ENCODE measurements around the gene KRTAP3-1.
"Not testable (repeated sequence)": the region's sequence is repeated elsewhere in the genome, so short reads cannot be mapped to it uniquely, and the experiment has no call there.

KRTAP3-1 gene

DNA sequence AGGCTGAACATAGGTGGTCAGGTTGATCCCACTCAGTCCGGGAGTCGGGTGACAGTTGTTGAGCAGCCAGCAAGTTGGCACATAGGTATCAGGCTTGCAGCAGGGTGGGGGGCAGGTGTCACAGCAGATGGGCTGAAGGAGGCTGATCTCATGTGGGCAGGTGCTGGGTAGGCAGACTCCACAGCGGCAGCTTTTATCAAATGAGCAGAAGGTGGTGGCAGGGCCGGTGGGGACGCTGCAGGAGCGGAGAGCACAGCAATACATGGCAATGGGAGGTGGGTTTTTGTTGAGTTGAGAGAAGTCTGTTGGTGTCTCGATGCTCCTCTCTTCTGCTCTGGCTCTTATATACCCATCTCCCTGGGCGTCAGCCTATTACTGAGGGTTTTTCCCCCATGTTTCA is at the start of gene KRTAP3-1:
KRTAP3-1 (minus strand) TSS at position 318 of the 400 bp plus-strand sequence; CDS start at position 264, 54 bp downstream.
- DNase-seq = no peak

DNA sequence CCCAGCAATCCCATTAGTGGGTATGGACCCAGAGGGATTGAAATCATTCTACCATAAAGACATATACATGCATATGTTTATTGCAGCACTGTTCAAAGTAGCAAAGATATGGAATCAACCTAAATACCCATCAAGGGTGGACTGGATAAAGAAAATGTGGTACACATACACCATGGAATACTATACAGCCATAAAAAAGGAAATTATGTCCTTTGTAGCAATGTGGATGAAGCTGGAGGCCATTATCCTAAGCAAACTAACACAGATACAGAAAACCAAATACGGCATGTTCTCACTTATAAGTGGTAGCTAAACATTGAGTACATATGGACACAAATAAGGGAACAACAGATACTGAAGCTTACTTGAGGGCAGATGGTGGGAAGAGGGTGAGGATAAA is 48.6 kb upstream of the KRTAP3-1 start:
- no peak for DNase-seq

DNA sequence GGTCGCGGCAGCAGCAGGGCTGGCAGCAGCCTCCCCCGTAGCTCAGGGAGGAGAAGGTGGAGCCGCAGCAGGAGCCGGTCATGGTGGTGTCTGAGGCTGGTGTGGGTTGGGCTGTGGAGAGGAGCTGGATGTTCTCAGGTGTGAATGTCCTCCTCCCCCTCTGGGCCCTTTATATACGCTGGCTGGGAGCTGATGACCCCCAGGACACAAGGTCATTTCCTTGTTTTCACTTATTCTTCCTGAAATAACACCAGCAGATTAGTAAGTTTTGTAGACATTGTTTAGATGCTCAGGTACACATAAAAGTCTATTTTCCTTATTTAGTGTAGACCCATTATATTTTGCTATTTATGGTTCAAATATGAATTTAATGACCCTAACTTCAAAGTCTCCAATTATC is 46.2 kb upstream of the KRTAP3-1 start, which contains the start of gene KRTAP2-2:
KRTAP2-2 (minus strand) TSS at position 101 of the 400 bp plus-strand sequence; CDS start at position 82, 19 bp downstream.
- not testable (repeated sequence) for DNase-seq

DNA sequence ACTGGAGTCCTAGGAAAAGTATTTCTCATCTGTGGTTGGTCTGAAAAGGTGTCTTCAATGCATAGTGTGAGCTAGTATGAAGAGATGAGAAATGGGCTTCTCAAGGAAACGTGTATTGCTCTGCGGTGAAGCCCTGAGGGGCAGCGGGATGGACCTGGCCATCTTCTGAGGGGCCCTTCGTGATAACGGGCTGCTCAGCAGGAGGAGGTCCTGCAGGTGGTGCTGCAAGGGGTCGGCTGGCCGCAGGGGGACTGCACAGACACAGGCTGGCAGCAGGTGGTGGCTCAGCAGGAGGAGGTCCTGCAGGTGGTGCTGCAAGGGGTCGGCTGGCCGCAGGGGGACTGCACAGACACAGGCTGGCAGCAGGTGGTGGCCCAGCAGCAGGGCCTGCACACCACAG is 45.6 kb upstream of the KRTAP3-1 start:
- not testable (repeated sequence) for DNase-seq

DNA sequence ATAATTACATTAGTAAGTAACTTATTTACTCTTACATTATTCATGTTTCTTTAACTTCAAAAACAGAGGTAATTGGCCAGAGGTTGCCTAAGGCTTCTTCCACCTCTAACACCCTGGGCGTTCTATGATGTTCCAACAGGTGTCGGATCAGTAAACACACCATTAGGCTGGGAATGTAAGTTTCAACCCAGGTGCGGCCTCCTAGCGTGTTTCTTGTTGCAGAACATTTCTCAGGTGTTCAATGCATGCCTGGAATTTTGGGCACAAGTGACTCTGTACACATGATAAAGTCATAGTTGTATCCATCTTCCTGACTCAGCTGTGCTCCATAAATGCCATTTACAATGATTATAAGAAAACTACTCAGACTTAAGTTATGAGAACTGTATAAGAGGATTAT is 45.1 kb upstream of the KRTAP3-1 start:
- no peak for DNase-seq

DNA sequence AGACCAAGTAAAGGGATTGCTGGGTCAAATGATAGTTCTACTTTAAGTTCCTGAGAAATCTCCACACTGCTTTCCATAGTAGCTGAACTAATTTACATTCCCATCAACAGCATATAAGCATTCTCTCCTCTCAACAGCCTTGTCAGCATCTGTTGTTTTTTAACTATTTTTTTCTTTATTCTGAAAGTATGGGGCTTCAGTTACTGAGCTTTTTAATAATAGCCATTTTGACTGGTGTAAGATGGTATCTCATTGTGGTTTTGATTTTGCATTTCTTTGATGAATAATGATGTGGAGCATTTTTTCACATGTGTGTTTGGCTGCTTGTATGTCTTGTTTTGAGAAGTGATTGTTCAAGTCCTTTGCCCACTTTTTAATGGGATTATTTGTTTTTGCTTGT is 43.6 kb upstream of the KRTAP3-1 start:
- no peak for DNase-seq

DNA sequence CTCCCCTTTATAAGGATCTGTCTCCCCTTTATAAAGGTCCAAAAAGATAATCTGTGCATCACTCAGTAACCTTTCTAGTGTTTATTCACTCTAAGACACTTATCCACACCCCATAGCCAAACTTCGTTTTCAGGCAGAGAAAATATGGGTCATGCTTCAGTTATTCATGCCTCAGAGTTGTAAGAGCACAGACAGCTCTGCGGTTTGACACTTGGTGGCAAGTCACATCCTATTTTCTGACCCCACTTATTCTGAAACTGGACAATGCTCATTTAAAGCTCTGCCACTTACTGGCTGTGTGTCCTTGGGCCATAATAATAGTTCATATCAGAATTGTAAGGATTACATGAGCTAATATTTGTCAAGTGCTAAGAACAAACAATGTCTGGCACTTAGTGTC is 40.2 kb upstream of the KRTAP3-1 start:
- no peak for DNase-seq

DNA sequence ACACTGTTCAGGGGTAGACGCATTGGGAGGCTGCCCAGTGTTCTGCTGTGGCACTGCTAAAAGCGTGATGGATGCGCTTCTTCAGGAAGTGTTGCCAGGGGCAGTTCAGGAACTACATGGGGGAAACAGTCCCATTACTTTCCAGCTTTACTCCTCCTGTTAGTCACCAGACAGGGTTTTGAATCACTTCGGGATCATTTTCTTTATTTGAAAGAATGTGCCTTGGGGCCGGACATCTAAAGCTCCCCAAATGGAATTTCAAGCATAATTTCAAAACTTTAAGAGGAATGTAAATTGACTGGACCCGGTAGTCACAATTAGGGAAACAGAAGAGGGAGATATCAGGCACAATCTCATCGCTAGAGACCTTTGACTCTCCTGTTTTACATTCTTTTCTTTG is 39.5 kb upstream of the KRTAP3-1 start:
- DNase-seq = no peak

DNA sequence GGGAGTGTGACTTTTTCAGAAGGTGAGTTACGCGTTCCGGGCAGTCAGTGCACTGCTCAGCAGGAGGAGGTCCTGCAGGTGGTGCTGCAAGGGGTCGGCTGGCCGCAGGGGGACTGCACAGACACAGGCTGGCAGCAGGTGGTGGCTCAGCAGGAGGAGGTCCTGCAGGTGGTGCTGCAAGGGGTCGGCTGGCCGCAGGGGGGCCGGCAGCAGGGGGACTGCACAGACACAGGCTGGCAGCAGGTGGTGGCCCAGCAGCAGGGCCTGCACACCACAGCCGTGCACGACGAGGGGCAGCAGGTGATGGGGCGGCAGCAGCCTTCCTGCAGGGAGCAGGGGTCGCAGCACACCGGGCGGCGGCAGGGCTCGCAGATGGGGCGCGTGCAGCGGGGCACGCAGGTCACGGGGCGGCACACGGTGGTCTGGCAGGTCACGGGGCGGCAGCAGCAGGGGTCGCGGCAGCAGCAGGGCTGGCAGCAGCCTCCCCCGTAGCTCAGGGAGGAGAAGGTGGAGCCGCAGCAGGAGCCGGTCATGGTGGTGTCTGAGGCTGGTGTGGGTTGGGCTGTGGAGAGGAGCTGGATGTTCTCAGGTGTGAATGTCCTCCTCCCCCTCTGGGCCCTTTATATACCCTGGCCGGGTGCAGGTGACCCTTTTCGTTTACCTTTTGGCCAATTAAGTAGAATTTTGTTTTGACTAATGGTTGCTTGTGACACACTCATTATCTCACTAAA is 38.0 kb upstream of the KRTAP3-1 start, which contains the start of gene KRTAP2-1:
KRTAP2-1 (minus strand) TSS at position 582 of the 731 bp plus-strand sequence; CDS start at position 533, 49 bp downstream.
- not testable (repeated sequence) for DNase-seq

DNA sequence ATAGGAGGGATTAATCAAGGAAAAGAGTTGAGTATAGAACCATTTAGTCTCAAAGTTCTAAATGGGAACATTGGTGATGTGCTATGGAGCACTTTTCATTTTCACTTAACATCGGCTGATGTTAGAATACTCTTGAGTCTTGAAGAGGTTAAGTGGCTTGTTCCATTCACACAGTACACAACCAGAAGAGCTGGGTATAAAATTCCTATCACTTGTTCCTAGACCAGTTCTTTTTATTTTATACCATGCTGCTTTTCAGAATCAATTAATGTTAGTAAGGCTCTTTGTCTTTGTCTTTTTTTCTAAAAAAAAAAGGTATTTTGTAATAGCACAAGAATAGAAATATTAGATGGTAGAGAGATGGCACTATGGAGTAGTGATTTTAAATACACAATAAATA is 34.0 kb upstream of the KRTAP3-1 start:
- no peak for DNase-seq

DNA sequence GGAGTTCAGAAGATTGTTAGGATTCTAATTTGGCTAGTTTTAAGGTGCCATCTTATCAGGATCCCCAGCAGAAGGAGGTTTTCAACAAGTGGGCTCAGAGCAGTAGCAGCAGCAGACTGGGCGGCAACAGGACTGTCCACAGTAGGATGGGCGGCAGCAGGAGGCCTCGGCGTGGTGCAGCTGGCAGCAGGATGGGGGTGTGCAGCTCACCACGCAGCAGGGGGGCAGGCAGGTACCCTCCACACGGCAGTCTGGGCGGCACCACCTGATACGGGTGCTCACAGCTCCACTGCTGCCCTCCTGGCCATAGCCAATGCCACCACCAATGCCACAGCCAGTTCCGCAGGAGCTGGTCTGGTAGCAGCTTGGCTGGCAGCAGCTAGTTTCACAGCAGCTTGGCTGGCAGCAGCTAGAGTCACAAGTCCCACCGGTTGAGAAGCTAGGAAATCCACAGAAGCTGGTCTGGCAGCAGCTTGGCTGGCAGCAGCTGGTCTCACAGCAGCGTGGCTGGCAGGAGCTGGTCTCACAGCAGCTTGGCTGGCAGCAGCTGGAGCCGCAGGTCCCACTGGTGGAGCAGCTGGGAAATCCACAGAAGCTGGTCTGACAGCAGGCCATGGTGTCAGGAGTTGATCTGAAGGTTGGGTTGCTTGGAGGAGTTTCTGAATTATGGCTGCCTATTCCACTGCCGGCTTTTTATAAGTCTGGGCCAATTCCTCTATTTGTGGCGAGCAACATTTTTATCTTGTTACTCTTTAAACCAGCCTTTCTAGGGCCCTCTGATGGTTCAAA is 32.0 kb upstream of the KRTAP3-1 start, which contains the start of gene KRTAP1-1:
KRTAP1-1 (minus strand) TSS at position 668 of the 789 bp plus-strand sequence; CDS start at position 615, 53 bp downstream.
- not testable (repeated sequence) for DNase-seq

DNA sequence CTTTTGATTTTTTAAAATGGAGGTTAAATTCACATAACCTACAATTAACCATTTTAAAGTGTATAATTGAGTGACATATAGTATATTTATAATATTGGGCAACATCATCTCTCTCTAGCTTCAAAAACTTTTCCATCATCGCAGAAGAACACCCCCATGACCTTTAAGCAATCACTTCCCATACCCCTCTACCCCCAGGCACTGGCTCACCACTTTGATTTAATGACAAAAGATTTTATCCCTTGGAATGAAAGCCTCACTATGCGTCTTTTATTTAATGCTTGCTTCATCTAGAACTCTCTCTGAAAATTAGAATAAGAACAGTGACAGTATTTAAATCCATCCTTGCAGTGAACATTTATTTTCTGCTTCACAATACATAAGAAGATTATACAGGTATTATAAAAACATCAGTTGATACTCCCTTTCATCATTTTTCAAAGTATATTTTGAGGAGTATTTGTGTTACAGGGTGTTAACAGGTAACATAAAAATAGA is 29.0 kb upstream of the KRTAP3-1 start:
- no peak for DNase-seq

DNA sequence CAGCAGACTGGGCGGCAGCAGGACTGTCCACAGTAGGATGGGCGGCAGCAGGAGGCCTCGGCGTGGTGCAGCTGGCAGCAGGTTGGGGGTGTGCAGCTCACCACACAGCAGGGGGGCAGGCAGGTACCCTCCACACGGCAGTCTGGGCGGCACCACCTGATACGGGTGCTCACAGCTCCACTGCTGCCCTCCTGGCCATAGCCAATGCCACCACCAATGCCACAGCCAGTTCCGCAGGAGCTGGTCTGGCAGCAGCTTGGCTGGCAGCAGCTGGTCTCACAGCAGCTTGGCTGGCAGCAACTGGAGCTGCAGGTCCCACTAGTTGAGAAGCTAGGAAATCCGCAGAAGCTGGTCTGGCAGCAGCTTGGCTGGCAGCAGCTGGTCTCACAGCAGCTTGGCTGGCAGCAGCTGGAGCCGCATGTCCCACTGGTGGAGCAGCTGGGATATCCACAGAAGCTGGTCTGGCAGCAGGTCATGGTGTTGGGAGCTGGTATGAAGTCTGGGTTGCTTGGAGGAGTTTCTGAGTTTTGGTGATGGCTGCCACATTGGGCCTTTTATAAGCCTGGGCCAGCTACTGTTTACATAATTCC is 25.5 kb upstream of the KRTAP3-1 start, which contains the start of gene KRTAP1-3:
KRTAP1-3 (minus strand) TSS at position 529 of the 590 bp plus-strand sequence; CDS start at position 476, 53 bp downstream.
- not testable (repeated sequence) for DNase-seq

DNA sequence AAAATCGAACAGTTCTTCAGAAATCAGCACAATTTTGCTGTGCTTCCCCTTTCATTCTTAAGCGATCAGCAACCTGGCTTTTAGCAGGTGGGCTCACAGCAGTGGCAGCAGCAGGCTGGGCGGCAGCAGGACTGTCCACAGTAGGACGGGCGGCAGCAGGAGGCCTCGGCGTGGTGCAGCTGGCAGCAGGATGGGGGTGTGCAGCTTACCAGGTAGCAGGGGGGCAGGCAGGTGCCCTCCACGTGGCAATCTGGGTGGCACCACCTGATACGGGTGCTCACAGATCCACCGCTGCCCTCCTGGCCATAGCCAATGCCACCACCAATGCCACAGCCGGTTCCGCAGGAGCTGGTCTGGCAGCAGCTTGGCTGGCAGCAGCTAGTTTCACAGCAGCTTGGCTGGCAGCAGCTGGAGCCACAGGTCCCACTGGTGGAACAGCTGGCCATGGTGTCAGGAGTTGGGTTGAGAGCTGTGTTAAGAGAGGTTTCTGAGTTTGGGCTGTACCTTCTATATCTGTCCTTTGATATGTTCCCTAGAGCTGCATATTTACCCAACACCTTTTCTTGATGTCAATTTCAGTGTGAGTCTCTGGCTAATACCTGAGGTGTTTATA is 20.8 kb upstream of the KRTAP3-1 start, which contains the start of gene KRTAP1-4:
KRTAP1-4 (minus strand) TSS at position 563 of the 613 bp plus-strand sequence; CDS start at position 446, 117 bp downstream.
- no peak for DNase-seq

DNA sequence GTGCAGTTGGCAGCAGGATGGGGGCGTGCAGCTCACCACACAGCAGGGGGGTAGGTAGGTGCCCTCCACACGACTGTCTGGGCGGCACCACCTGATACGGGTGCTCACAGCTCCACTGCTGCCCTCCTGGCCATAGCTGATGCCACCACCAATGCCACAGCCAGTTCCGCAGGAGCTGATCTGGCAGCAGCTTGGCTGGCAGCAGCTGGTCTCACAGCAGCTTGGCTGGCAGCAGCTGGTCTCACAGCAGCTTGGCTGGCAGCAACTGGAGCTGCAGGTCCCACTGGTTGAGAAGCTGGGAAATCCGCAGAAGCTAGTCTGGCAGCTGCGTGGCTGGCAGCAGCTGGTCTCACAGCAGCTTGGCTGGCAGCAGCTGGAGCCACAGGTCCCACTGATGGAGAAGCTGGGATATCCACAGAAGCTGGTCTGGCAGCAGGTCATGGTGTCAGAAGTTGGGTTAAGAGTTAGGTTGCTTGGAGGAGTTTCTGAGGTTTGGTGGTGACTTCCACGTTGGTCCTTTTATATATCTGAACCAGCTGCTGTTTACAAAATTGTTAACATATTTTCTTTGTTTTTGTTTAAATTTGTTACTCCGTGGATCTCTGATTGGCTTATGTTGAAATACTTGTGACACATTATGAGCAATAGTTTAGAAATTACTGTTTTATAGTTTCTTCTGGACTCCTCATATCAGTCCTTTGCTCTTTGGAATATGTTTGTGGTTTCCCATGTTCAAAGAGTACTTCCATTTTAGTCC is 18.0 kb upstream of the KRTAP3-1 start, which contains the start of gene KRTAP1-5:
KRTAP1-5 (minus strand) TSS at position 494 of the 757 bp plus-strand sequence; CDS start at position 441, 53 bp downstream.
- DNase-seq = no peak

DNA sequence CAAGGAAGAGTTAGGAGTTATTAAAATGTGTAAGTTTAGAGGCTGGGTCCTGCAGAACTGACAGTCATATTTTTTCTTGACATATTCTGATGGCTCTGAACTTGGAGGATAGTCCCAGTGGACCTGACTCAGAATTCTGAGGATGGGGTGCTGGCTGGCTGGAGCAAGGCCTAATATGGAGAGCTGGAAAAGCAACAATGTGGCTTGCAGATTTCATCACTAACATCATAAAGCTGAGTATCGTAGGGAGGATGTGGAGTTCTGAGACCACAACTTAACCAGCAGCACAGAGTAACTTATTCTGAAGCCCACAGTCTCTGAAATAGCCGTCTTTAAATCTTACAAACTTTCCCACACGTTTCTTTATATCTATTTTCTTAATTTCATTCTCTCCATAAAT is 15.8 kb upstream of the KRTAP3-1 start:
- DNase-seq = no peak

DNA sequence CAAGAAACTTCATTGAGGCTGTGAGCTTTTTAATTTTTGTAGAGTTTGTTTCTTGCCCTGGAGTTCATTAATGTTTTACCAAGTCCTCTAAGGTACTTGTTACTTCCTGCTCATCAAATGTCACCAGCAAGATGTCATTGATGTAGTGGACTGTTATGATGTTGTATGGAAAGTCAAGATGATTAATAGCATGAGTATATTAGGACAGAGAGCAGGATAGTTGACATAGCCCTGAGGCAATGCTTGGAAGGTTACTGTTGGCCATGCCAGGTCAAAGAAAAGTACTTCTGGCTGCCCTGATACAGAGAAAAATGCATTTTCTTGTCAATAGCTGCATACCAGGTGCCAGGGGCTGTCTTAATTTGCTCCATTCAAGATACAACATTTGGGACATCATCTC is 11.4 kb upstream of the KRTAP3-1 start:
- DNase-seq = no peak

DNA sequence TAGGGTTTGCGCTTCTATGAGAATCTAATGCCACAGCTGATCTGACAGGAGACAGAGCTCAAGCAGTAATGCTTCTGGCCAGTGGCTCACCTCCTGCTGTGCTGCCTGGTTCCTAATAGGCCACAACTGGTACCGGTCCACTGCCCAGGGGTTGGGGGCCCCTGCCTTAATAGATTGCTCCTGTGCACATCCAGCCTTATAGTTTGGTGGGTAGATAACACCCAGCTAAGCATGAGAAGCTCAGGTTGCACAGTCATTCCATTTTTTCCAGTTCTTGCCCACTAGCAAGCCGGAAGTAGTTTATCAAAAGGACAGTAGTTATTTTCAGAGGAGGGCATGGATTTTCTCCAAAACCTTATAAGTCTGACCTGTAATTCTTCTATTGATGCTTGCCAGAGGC is 10.5 kb upstream of the KRTAP3-1 start:
- DNase-seq = no peak

DNA sequence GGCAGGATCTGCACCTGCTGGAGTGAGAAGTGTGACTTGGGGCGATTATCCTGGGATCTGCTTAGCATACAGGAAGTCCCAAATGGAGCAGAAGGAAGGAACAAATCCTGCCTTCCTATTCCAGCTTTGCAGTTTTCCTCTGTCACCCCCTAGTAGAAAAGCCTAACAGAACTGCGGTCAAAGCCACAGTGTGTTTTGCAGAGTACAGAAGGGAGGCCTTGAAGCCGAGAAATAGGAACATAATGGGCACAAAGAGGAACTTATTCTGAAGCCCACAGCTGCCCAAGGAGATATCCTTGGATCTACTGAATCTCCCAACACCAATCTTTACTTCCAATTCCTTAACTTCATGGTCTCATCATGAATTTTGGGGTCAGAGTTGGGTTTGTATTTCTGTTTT is 9.6 kb upstream of the KRTAP3-1 start:
- no peak for DNase-seq

DNA sequence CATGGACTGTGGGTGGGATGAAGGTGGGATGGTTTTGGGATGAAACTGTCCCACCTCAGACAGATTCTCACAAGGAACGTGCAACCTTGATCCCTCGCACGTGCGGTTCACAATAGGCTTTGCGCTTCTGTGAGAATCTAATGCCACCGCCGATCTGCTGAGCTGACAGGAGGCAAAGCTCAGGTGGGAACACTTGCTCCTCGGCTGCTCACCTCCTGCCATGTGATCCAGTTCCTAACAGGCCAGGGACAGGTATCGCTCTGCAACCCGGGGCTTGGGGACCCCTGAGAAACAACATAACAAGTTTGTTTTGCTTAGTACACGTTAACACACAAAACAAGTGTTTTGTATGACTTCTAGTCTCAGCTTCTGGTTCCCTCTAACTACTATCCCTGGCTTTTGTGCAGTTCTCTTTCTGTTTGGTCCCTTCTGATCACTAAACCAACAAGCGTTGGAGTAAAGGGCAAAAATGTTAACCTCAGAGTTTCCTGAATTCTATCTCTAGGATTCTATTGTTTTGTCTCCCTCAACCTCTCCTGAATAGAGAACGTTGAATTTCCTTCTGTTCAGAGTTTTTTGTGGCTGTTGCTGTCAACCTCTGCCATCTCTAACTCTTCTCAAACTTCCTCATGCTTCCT is 7.8 kb upstream of the KRTAP3-1 start:
- DNase-seq = no peak

DNA sequence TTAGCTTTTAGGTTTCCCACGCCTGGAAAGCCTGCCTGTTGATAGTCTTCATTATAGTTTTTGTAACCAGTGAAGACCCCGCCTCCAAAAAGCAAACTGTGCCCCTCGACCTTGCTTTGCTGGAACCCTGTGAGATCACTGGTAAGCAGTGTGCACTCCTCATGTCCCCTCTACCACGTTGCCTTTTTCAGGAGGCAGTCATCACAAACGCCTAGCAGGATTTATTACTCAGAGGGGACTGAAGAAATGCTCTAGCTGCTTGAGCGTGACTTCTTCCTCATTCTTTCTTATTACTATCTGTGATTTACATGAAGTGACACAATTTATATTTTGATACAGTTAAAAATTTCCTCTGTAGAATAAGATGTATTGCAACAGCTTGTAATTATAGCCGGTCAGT is 6.5 kb upstream of the KRTAP3-1 start:
- no peak for DNase-seq
